NCI-H1694 treated with DMSO at 0.1 percent for 48 hours (cell line): Measurements from ENCODE around the gene MYO1E.
A peak's percentile ranks its signal among the peaks of the same experiment; 100 is the strongest.
"Not testable (repeated sequence)": the region's sequence is repeated elsewhere in the genome, so short reads cannot be mapped to it uniquely, and the experiment has no call there.

Experiments used
- DNase-seq: peaks from one replicate; lab custom pipeline; 2025; lab: John Stamatoyannopoulos, UW

Gene MYO1E

GRCh38 chr15:59162080-59162479 lies 210.6 kb downstream of the MYO1E start:
- DNase-seq: not testable (repeated sequence)

- DNase-seq: peak; percentile 43
Measured at GRCh38 chr15:59160880-59161593, 211.6 kb downstream of the MYO1E start.

GRCh38 chr15:59159210-59159609 lies 213.5 kb downstream of the MYO1E start:
- DNase-seq: no peak

- no peak for DNase-seq
Measured at GRCh38 chr15:59158701-59159034, 214.0 kb downstream of the MYO1E start.

DNA sequence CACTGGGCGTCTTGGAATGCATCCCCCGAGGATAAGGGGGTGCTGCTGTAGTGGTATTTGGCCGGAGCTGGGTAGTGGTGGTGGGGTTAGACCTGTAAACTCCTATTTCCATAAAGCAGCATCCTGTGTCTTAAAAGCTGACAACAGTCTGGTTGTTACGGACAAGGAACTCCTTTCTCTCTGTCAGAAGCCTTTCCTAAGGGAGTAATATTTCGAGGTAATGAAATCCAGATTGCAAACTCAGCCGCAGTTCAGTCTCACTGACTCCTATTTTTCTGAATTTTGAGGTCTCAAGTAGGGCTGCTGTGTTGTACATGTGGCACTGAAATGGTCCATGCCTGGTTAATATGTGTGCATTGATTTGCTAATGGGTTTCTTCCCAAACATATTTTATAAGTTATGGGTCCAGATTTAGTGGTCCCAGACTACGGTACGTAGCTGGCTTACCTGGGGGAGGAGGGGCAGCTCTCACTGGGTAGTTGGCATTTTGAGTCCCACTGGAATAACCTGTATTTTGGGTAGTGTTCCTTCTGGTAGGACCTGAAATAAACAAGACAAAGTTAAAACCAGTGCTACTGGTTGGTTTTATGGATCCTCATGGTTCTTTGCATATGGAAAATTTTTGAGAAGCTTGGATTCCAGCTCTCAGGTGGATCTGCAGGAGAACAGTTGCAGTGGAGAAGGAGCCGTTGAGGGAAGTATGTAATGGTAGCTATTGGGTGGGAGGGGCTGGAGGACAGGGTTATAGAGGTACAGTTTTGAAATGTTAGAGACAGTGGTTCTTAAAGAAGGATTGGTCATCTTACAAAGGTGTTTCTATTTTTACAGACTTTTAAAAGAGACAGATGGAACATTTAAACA lies 214.6 kb downstream of the MYO1E start:
- no peak for DNase-seq

GRCh38 chr15:59157396-59157795 lies 215.3 kb downstream of the MYO1E start:
- DNase-seq: no peak

DNA sequence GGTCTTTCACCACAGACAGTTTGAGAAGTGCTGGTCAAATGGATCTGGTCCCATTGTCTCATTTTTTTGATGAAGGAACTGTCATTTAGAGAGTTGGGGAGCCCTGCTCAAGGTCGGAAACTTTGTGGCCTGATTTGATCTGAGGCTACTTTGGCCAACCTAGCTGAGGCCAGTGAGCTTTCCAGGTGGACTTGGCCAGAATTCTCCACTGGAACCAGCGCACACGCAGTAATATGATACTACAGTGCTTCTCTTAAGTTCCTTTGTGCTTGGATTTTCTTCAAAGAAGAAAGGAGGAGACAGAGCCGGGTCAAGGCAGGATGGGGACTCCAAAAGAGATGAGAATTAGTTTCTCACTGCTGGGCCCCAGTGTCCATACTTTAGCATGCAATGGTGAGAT lies 217.2 kb downstream of the MYO1E start:
- DNase-seq: no peak

- DNase-seq: no peak
Measured at GRCh38 chr15:59154243-59154642, 218.4 kb downstream of the MYO1E start.

DNA sequence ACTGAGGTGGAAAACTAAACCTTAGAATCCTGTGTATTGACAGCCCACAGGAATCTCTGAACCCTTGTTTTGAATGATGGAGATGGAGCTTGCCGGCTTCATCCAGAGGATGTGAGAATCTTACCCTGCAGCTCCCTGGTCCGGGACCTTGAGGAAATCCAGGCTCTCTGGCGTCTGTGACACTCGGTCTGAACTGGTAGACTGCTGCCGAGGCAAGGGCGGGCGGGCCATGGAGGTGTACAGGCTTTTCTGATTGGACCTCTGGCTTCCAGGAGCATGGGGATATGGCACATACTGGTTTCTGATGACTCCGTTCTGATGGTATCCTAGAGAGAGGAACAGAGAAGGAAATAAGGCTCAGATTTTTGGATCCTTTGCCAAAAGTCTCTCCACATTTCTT lies 219.2 kb downstream of the MYO1E start:
- DNase-seq: no peak

DNA sequence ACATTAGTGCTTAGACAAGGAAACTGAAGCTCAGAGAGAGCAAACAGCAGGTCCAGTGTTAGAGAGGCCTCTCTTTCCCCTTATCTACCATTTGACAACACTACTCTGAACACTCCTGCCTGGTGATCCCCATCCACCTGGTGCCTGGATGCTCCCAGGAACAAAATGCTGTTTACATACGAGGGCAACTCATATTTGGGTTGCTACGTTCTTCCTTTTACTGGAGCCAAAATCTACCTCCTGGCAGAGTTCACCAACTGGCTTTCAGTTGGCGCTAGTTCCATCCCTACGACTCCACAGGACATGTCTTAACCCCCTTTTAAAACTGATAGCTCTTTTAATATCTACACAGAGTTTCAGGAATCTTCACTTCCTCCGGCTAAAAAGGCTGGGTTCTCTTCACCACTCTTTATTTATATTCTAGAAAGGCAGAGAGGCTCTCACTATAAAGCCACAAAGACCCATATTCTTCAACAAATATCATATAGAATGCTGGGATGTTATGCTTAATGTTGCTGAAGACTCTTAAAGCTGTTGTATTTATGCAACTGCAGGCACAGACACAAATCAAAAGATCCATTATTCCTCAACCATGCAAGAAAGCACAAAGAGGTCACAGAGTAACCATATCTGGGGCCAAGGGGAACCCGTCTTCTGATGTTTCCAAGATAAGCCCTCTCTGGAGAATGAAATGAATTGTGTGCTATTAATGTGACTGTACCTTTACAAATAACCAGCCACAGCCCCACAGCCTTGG lies 219.8 kb downstream of the MYO1E start:
- no peak for DNase-seq

DNA sequence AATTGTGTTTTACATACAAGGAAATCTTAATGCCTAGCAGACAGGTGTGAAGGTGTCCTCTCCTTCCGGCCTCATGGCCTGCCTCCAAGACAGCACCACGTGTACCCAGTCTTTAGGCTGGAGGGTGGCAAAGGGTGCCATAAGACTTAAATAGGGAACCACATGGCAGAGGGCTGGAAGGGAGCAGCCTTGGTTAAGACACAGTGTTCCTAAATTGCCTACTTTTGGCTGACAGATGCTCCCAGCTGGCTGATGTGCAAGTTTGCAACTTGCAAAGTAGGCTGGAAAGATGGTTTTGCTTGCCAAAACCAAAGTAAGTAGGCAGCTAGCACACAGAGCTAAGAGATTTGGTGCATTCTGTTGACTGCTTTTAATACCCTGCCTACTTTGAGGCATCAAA lies 222.5 kb downstream of the MYO1E start:
- no peak for DNase-seq

DNA sequence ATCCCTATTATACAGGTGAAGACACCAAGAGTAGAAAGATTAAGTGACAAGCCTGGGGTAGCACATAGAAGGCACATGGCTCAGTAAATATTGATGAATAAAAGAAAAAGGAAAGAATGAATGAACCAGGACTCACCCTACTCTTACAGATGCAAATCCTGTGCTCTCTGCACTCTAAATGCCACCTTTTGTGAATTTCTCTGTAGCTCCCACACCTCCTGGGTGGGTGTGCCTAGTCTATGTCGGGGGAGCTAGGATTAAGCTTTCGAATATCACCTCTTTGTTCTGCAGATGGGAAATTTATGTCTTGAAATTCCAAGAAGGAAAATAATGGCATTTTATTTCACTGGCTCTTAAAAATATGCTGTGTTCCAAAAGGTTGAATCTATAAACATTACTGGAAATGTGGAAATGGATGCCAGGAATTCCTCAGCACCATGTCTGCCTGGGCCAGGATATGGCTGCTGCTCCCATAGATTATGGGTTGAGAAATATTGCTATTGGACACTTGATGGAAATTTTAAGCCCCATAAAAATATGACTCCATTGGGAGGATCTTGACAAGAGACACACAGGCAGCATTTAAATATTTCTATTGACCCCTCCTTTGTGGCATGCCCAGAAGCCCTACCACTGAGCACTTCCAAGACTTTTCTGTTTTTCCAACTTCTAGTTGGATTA lies 224.4 kb downstream of the MYO1E start:
- DNase-seq: no peak

GRCh38 chr15:59147666-59148065 lies 225.0 kb downstream of the MYO1E start:
- DNase-seq: no peak

DNA sequence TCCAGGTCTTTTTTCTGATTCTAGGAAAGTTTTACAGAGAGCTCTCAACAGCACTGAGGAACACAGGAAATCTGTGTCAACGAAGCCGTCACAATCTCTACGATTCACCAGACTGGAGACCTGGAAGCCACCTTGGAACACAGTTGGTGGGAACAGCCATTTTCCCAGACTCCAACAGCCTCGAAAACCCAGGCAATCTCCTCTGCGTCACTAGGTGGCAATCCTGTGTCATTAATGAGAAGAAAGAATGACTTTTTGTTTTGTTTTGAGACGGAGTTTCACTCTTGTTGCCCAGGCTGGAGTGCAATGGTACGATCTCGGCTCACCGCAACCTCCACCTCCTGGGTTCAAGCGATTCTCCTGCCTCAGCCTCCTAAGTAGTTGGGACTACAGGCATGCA lies 228.1 kb downstream of the MYO1E start:
- DNase-seq: not testable (repeated sequence)

DNA sequence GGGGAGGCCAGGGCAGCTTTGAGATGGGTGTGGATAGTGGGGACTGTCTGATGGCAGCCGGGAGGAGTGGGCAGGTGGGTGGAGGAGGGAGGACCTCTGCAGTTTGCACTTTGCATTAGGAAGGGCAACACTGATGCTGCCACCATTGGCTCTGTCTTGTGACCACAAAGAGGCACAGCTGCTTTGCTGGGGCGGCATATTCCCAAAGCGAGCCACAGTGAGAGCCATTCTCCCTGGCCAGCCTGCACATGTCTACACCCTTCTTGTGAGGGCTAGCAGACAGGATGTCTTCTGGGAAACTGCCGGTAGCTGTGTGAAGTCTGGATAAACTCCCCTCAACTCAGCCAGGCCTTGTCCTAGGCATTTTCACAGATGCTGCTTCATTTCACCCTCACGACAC lies 229.4 kb downstream of the MYO1E start:
- DNase-seq: no peak

GRCh38 chr15:59140422-59141226 lies 232.0 kb downstream of the MYO1E start:
- DNase-seq: no peak

DNA sequence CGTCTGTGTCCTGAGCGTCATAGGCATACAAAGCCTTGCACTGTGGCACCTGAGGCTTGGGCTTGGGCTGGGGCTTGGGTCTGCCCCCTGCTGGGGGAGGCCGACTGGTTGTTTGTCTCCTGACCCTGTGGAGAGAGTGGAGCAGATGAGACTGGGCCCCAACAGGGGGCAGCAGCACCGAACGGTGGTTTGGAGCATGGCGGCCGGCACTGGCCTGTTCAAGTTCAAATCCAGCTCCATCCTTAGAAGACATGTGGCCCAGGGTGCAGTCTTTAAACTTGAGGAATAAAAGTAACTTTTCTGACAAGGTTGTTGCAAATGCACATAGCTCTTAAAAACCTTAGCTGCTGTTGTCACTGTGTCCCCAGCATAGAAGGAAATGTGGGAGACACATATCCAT lies 234.4 kb downstream of the MYO1E start:
- no peak for DNase-seq

- no peak for DNase-seq
Measured at GRCh38 chr15:59137566-59137965, 235.1 kb downstream of the MYO1E start.

DNA sequence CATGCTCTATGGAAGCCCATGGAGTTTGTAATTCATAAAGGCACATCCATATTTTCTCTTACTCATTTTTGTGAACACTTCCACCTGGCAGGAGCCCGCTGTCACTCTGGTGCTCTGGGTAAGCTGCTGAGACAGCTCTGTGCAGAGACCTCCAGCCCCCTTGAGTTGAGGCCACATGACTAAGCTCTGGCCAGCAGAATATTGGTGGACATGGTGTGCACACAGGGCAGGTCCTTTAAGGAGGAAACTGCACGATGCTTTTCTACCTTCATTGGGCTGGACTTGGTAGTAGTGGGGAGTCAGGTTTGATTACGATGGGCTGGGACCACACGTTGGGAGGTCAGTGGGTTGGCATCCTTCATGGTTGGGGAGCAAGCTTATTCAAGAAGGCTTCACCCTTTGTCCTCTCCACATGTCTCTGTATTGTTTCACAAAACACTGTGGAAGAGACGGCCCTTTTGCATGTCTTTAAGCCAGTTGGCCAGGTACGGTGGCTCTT lies 238.7 kb downstream of the MYO1E start:
- DNase-seq: no peak

- no peak for DNase-seq
Measured at GRCh38 chr15:59131969-59132562, 240.6 kb downstream of the MYO1E start.

DNA sequence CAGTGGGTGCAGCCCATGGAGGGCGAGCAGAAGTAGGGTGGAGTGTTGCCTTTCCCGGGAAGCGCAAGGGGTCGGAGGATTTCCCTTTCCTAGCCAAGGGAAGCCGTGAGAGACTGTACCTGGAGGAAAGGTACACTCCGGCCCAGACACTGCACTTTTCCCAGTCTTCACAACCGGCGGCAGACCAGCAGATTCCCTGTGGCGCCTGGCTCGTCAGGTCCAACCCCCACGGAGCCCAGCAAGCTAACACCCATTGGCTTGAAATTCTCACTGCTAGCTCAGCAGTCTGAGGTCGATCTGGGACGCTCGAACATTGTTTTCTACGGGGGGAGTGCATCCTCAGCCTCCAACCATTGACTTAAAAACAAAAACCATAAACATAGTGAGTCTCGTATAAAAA lies 241.2 kb downstream of the MYO1E start:
- no peak for DNase-seq
